Left ventricle myocardium inferior (tissue), 1 donor: ENCODE results near the gene GJC3. TPM values are rescaled to one million over a fixed set of nuclear protein-coding genes. Genes with fewer than 3 reads are reported as not detected.
"Not testable (repeated sequence)": the region's sequence is repeated elsewhere in the genome, so short reads cannot be mapped to it uniquely, and the experiment has no call there.

Experiments used
- DNase-seq: peaks from one replicate; pipeline ENCODE4 v3.0.0-alpha.2; 2020
- H3K27ac ChIP-seq: fragments of 200-600 bp; replicated peaks from 2 replicates; pipeline ENCODE4 v1.8.0; 2021
- H3K27me3 ChIP-seq: fragments of 200-600 bp; 2 replicates; pipeline ENCODE4 v1.8.0; 2021; ENCODE audit warnings: low read depth
- H3K36me3 ChIP-seq: fragments of 200-600 bp; 2 replicates; pipeline ENCODE4 v1.8.0; 2021
- H3K4me1 ChIP-seq: fragments of 200-600 bp; 2 replicates; pipeline ENCODE4 v1.8.0; 2021
- H3K4me3 ChIP-seq: fragments of 200-600 bp; 2 replicates; pipeline ENCODE4 v1.8.0; 2021; ENCODE audit warnings: mild to moderate bottlenecking, moderate library complexity
- H3K9me3 ChIP-seq: fragments of 200-600 bp; replicated peaks from 2 replicates; pipeline ENCODE4 v1.8.0; 2021
- CTCF ChIP-seq: fragments of 200-600 bp; IDR thresholded peaks from 2 replicates; pipeline ENCODE4 v1.8.0; 2021; ENCODE audit warnings: antibody characterized with exemption, mild to moderate bottlenecking, borderline replicate concordance
- intact Hi-C: fragments of 100-400 bp; cut with micrococcal nuclease; formaldehyde crosslinking; loops from one replicate; pipeline ENCODE4 v1.11.0; 2022
- total RNA-seq: library from RNA; stranded (reverse); fragmentation: NEBNext Ultra II Directional; extraction: Animal tissue kit (Norgen Biotek cat#: 25700); gene quantifications from one replicate; pipeline ENCODE4 v1.2.1, GENCODE V29; 2021
- donor health status: DM: no; HTN: yes; CAD: no; lungs with severe emphysema.

The GJC3 gene
- total RNA-seq, 1 donor from 2014 or later = 0.27 TPM

- intact Hi-C loops = no loop called here
- TF ChIP-seq CTCF = no peak
- H3K9me3 ChIP-seq = no peaks in the 10 kb centered on the region
- H3K27me3 ChIP-seq = no peaks in the 10 kb centered on the region
- H3K27ac ChIP-seq = no peak overlapping the region
- H3K4me3 ChIP-seq = no peak overlapping the region
- DNase-seq = no peak
- H3K4me1 ChIP-seq = peaks cover 20% of the 10 kb centered on the region
- peaks cover 40% of the 10 kb centered on the region for H3K36me3 ChIP-seq
These were observed 31.4 kb downstream of the GJC3 start for GRCh38 chr7:99898023-99898357.

GRCh38 chr7:99897322-99898022, 31.9 kb downstream of the GJC3 start:
- Histone ChIP-seq H3K36me3 (peaks cover 39% of the 10 kb centered on the region), H3K4me3 (no peak overlapping the region), H3K9me3 (no peaks in the 10 kb centered on the region), H3K4me1 (peaks cover 16% of the 10 kb centered on the region), H3K27me3 (no peaks in the 10 kb centered on the region), H3K27ac (no peak overlapping the region)
- intact Hi-C loops = no loop called here
- DNase-seq = no peak
- no peak for TF ChIP-seq CTCF

- no peak overlapping the region for H3K27ac ChIP-seq
- peaks cover 40% of the 10 kb centered on the region for H3K36me3 ChIP-seq
- H3K4me3 ChIP-seq = no peak overlapping the region
- DNase-seq = no peak
- intact Hi-C loops = no loop called here
- no peaks in the 10 kb centered on the region for H3K27me3 ChIP-seq
- peaks cover 7% of the 10 kb centered on the region for H3K4me1 ChIP-seq
- no peak for TF ChIP-seq CTCF
- H3K9me3 ChIP-seq = no peaks in the 10 kb centered on the region
These were observed 34.7 kb downstream of the GJC3 start for GRCh38 chr7:99894738-99895137.

- Histone ChIP-seq H3K4me3 (no peak overlapping the region), H3K36me3 (peaks cover 42% of the 10 kb centered on the region), H3K9me3 (no peaks in the 10 kb centered on the region), H3K4me1 (no peaks in the 10 kb centered on the region), H3K27me3 (no peaks in the 10 kb centered on the region), H3K27ac (no peak overlapping the region)
- TF ChIP-seq CTCF = no peak
- intact Hi-C loops = no loop called here
- DNase-seq = no peak
These were observed 36.1 kb downstream of the GJC3 start for GRCh38 chr7:99893280-99893679.

GRCh38 chr7:99890348-99890747, 39.1 kb downstream of the GJC3 start:
- H3K27me3 ChIP-seq, intact Hi-C loops, DNase-seq, H3K27ac ChIP-seq, H3K4me1 ChIP-seq, H3K4me3 ChIP-seq, H3K9me3 ChIP-seq: not testable (repeated sequence)
- peaks cover 37% of the 10 kb centered on the region for H3K36me3 ChIP-seq

- H3K4me3 ChIP-seq, intact Hi-C loops, H3K27me3 ChIP-seq, H3K27ac ChIP-seq, DNase-seq, H3K4me1 ChIP-seq: not testable (repeated sequence)
- peaks cover 37% of the 10 kb centered on the region for H3K36me3 ChIP-seq
- peaks cover 14% of the 10 kb centered on the region for H3K9me3 ChIP-seq
These were observed 41.1 kb downstream of the GJC3 start for GRCh38 chr7:99888366-99888765.

- Histone ChIP-seq H3K9me3 (peaks cover 14% of the 10 kb centered on the region), H3K27ac (no peak overlapping the region), H3K4me3 (no peak overlapping the region), H3K4me1 (no peaks in the 10 kb centered on the region), H3K27me3 (no peaks in the 10 kb centered on the region), H3K36me3 (no peaks in the 10 kb centered on the region)
- TF ChIP-seq CTCF = no peak
- DNase-seq = no peak
- intact Hi-C loops = no loop called here
These were observed 48.0 kb downstream of the GJC3 start for GRCh38 chr7:99881370-99881769.
